ENCODE results near the gene BBS1.

DNA sequence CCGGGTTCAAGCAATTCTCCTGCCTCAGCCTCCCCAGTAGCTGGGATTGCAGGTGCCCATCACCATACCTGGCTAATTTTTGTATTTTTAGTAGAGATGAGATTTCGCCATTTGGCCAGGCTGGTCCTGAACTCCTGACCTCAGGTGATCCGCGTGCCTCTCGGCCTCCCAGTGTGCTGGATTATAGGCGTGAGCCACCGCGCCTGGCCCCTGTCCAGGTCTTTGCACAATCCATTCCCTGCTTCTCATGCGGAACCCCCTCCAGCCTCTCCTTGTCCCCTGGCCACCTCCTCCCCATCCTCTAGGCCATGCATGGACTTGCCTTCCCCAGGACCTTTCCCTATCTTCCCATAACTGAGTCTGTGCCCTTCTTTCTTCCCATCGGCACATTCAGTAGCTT lies 21.5 kb upstream of the BBS1 start:
- TF ChIP-seq YY1 (IDR thresholded peaks at IDR 0.05; ENCODE audit: insufficient read depth, insufficient read length) (no peak), SUZ12 (IDR thresholded peaks at IDR 0.05; ENCODE audit: extremely low read depth, insufficient read depth, insufficient read length) (no peak), ZNF274 (IDR thresholded peaks at IDR 0.05; ENCODE audit: low read depth, low read length) (no peak)

Data from NT2/D1 (cell line).